Lung microvascular endothelial cell (primary cell): Measurements from ENCODE around the gene SH3YL1. TPM values are rescaled to one million over a fixed set of nuclear protein-coding genes. Genes with fewer than 3 reads are reported as not detected.

Experiments
- DNase-seq, 2 donors: peaks; one replicate each; pipeline versions ENCODE4 v3.0.0 to v3.0.0-alpha.2; 2010; ENCODE audit warnings: low read depth in 2 of 2
- total RNA-seq: library from RNA; depleted of rRNA; stranded (reverse); fragments of >200 nt; gene quantifications from 2 replicates; pipeline ENCODE4 v1.2.1, GENCODE V29; 2014

SH3YL1 gene
- total RNA-seq, 1 donor from 2014 or later = 13.7 TPM

DNA sequence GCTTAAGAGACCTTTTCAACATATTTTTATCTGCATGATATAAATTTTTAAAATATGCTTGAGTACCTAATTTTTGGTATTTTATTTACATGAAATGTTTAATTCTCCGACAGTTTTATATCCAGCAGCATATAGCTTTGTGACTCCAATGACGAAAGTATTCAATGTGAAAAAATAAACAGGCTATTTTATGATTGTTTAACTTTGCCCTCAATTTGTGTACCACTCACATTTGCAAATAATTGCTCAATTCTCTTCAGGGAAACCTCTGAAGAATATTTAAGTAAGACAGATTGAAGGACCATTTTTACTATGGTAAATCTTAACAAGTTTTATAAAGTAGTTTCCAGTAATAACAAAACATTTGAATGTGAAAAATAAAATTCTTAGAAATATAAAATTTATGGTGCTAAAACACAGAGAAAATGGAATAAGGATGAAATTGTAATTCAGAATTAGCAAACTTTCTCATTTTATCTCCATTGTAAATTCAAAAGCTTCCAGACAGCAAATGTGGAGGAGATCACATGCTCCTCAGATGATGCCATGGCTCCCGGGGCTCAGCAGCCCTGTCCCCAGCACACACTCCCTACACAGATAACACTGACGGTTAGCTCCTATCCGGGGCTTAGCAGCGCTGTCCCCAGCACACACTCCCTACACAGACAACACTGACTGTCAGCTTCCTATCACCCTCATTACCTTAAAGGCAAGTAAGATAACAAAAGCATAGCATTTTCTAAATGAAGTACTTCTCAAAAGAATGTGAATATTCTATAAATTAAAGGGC, 39.7 kb downstream of the SH3YL1 start:
- no peak for DNase-seq

- no peak for DNase-seq
Measured at GRCh38 chr2:223451-223850, 40.4 kb downstream of the SH3YL1 start.

DNA sequence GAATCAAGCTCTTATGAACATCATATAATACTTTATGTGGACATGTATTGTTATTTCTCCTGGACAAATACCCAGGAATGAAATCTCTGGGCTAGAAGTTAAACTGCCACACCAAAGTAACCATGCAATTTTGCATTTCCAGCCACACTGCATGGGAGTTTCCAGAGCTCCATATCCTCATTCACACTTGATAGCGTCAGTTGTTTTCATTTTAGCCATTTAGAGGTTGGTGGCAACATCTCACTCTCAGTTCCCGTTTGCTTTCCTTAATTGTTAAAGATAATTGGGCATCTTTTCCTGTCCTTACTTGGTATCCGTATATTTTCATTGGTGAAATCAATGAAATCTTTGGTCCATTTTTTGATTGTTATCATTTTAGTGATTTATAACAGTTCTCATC, 47.8 kb downstream of the SH3YL1 start:
- no peak for DNase-seq

DNA sequence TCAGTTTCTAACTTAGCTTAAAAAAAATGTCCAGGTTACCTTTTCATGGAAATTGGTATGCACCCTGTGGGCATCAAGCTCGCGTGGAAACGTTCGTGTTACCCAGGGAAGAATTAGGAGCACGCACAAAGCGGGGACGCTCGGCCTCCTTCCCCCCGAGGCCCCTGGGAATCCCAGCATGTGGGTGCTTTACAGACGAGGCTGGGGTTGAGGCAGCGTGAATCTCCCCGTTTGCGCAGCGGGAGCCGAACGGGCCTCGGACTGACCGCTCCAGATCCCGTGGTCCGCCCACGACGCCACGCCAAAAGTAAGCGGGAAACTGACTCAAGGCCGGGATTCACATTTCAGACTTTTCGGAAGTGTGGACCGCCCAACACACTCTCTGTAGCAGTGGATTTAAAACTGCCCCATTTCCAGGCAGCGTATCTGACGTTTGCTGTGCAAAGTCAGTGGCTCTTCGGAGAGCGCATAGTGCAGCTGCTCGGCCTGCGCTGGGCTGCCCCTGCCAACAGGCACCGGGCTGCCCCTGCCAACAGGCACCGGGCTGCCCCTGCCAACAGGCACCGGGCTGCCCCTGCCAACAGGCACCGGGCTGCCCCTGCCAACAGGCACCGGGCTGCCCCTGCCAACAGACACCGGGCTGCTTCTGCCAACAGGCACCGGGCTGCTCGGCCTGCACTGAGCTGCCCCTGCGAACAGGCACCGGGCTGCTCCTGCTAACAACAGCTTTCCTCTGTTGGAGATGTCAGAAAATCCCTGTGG, 49.7 kb downstream of the SH3YL1 start:
- DNase-seq = no peak

DNA sequence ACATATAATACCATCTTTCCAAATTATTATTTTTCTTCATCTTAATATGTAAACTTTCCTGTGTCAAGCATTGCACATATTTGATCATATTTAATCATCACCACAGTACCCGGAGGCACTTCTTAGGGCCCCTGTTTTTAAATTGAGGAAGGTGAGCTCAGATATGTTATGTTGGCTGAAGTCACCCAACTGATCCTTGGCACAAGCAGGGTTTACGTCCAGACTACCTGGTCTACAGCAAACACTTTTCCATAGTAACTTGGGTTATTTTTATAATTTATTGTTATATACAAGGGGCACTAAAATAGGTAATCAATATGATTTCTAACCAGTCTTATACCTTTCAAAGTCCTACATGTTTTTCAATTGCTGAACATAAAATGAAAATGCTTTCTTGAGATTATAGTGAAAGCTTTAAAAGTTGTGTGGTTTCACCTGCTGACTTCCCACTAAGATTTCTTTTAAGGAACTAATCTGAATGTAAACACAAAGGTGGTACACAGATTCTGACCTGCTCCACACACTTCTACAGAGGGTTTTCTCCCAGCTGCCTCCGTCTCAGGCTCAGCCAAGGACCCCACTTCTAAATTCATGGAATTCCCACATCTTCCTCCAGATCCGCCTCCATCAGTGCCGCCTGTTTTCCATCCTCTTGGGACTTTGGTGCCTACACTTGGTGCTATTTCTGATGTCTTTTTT, 52.2 kb downstream of the SH3YL1 start:
- no peak for DNase-seq

DNA sequence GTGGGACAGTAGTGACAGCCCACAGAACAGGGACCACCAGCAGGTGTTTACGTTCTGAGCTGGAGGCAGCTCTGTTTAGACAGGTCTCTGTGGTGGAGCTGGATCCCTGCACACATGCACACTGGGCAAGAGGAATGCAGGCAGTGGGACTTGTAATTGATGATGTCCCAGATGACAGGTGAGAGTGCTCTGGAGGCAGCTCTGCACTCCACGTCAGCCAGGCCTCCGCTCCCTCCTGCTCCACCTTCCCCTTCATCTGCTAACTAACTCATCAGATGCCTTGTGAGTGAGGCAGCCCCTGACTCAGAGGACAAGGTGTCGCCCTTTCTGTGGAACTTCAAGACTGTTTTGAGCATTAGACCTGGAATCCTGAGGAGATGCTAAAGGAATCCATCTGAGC, 53.2 kb downstream of the SH3YL1 start:
- no peak for DNase-seq

GRCh38 chr2:209470-209869, 54.4 kb downstream of the SH3YL1 start:
- no peak for DNase-seq

GRCh38 chr2:208335-208734, 55.5 kb downstream of the SH3YL1 start:
- DNase-seq = no peak

- no peak for DNase-seq
Measured at GRCh38 chr2:203984-204383, 59.8 kb downstream of the SH3YL1 start.

DNA sequence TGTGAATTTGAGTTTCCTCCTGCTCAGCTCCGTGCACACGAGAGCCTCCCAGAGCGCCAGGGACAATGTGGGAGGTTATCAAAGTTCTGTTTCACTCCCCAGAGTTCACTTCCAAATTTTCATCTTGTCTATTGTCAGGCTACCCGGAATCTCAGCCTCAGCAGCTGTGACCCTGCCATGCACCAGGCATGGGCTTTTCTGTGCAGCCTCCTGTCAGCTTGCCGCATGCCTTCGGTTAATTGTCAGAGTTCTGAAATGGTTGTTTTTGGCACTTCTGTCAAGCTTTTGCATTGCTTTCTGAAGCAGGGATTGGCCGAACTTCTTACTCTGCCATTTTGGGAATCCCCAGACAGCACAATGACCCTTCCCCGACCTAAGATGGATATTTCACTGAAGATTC, 60.4 kb downstream of the SH3YL1 start:
- no peak for DNase-seq

DNA sequence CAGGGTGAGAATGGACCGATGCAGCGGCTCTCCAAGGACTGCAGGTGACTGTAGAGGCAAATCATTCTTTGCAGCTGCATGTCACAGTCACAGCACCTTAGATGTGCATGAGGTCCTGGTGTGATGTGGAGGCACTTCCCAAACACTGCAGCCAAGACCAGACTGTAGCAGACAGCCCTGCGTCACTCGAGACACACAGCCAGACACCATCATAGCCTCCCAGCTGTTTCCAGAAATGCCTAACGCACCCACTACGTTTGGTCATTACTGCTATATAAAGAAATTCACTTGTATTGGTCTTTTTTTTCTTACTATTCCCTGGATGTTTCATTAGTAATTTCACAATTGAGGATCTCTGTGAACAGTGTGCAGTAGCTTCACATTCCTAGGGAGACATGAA, 60.9 kb downstream of the SH3YL1 start:
- no peak for DNase-seq

DNA sequence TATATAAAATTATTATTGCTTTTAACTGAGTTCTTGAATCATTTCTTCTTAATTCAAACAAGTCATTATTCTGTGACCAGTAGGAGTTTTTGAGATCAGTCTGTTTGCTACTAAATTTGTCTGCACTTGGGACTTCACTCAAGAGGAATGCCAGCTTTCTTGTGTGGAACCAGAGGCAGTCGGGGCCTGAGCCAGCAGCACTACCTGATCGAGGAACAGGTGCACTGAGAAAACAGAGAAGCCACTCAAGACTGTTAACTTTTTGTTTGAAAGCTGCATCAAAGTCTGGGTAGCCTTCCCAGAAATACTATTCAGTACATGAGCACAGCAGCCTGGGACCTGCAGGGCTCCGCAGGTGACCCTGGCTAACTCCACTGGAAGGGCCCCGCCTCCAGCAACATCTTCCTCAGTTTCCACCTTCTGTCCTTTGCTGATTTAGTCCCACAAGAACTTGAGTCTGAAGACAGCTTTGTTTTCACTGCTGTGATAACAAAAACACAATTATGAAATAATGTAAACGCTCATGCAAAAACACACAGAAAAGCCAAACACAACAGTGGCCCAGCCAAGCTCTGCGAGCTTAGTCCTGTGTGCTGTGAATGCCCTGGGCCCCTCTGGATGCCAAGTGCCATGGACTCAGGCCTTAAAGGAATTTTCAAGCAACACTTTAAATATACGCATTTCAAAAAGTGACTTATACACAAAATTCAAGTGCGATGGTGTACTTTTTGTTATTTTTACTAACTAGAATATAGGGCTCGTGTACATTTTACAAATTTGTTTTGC, 62.0 kb downstream of the SH3YL1 start:
- no peak for DNase-seq

GRCh38 chr2:199041-199966, 64.5 kb downstream of the SH3YL1 start:
- no peak for DNase-seq

DNA sequence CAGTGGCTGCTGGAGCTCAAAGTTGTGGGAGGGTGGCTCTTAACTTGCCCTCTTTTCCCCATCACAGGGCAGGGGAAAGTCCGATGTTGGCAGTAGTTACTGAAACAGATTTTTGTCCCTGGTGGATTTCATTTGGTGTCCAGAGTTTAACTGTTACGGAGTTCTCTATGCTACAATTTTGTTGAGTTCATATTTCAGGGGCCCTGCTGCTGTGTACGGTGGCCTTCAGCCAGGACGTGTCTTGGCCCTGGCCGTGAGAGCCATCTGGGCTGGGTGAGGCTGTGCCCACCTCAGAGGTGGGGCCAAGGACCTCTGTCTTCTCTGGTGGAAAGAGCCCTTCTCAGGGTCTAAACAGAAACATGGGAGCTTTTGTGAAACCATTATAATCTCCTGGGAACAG, 67.4 kb downstream of the SH3YL1 start:
- no peak for DNase-seq

DNA sequence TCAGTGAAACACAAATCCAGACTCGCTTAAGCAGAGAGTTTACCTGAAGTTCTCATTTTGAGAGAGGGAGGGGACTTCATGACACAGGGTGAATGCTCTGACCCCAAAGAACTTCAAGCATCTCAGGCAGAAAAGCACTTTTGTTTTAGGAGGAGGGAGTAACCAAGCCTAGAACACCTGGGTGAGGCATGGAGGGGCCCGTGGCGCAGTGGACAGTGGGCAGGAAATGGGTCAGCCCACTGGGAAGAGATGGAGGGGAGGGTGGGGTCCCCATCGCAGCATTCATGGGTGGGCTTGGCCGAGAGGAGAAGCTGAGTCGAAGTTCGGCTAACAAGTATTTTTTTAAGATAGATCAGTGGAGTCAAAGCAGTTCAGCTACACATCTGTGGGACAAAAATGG, 67.9 kb downstream of the SH3YL1 start:
- DNase-seq = no peak

DNA sequence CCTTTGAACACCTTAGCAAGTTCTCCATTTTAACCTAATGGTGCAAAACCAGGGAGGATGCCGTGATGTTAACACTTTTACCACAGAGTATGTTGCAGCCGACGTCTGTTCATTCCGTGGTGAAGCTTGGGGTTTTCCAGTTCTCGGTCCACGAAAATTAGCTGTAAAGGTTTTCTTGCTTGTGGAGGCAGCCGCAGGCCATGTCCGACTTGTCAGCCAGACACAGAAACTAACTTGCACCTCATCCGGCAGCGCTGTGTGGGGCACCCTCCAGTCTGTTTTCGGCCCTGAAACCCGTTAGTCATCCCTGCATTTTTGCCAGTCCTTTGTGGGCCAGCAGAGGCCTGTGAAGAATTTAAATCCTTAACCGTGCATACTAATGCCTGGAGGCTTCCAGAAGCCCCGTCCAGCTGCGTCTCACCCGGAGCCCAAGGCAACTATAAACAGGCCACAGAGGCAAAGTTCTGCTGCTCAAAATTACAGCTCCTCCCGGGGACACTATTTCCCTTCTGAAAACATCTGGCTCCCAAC, 70.6 kb downstream of the SH3YL1 start:
- no peak for DNase-seq

- DNase-seq = no peak
Measured at GRCh38 chr2:191311-192190, 72.3 kb downstream of the SH3YL1 start.

DNA sequence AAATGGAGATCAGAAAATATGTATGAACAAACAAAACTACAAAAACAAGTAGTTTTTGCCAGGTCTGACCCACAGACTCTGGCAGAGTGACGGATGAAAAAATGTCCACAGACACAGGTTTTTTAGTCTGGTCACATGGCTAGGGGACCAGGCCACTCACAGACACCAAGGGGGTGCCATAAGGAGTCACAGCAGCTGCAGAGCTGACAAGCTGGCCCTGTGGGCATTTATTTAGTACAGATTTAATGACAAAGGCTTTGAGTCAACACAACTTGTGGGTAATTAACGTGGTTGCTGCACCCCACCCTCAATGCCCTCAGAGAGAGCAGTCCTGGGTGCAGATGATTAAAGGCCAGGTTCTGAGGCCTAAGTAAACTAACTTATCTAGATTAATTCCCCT, 76.0 kb downstream of the SH3YL1 start:
- DNase-seq = no peak

DNA sequence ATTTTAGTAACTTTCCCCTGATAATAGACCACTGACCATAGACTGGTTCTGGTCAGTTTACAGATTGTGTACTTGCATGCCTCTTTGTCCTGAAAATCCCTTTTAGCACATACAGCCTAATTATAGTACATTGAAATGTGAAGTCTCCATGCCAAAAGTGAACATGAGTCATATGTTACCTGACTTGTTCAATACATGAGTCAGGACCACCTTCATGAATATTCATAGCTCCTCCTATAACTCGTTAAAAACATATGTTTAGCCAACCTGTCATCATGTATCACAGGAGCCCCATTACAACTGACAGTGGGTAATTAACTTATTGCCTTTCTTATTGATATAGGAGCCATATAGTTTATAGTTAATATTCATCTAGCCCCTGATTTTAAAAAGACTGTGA, 78.6 kb downstream of the SH3YL1 start:
- no peak for DNase-seq
